GM19240 (cell line): ENCODE results near the gene SRD5A3.

ENCODE experiments used
- DNase-seq: peaks from one replicate; pipeline ENCODE4 v3.0.0; 2011; ENCODE audit warnings: low spot score; ENCODE audit not compliant: insufficient read length

Gene SRD5A3

DNA sequence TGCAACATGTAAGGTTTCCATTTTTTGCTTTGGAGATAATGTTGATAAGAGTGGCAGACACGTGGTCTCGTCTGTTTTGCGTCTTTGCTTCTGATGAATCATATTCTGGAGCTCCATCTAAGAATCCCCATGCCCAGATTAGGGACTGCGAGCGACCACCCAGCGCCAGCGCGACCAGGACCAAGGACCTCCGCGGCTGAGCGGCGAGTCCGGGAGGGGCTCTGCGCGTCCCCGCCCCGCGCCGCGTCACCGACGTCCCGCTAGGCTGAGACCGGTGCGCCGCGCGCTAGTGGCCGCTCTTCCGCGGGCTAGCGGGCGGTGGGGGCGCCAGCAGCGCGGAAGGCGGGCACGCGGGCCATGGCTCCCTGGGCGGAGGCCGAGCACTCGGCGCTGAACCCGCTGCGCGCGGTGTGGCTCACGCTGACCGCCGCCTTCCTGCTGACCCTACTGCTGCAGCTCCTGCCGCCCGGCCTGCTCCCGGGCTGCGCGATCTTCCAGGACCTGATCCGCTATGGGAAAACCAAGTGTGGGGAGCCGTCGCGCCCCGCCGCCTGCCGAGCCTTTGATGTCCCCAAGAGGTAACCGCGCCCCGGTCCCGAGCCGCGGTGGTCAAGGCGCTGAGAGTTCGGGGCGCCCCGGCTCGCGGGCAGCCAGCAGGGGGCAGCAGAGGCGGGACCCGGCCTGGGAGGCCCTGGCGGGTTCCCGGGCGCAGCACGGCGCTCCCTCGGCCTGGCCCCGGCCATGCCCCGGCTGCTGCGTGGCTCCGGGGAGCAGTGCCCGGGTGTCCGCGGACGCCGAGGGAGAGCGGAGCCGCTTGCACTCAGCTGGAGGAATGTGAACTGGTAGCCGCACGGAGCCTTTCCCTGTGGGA, at the start of gene SRD5A3:
TSS of gene SRD5A3 (plus strand) at position 263 of the 871 bp plus-strand sequence. CDS start at position 358, 95 bp downstream.
- peak; percentile 75 for DNase-seq

- no peak for DNase-seq
Observed at GRCh38 chr4:55297346-55297745, 48.7 kb upstream of the SRD5A3 start.

DNA sequence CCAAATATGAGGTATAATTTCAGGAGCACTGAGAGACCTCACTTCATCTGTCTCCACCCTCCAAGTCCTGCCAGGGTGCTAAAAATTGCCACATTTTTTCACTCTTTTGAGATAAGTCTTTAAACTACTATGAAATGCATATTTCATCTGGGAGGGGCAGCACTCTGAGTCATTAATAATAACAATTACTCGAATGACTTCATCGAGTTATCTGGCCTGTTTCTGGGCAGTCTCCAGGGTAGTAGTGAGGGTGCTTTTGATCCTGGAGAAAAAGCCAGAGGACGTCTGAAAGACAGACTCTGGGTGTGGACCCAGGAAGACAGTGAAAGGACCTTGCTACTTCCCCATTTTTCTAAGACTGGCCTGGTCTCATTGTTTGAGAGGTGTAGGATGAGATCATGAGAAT, 42.3 kb upstream of the SRD5A3 start:
- DNase-seq: no peak

DNA sequence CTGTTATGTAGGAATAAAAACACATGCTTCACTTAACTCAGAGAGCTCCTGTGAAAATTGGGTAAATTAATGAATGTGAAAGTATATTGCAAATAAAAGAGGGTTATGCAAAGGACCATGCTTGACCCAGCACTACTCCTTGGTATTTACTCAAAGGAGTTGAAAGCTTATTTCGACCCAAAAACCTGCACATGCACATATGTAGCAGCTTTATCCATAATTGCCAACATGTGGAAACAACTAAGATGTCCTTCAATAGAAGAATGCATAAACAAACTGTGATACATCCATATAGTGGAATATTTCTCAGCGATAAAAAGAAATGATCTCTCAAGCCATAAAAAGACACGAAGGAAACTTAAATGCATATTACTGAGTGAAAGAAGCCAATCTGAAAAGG, 41.7 kb upstream of the SRD5A3 start:
- DNase-seq: no peak

DNA sequence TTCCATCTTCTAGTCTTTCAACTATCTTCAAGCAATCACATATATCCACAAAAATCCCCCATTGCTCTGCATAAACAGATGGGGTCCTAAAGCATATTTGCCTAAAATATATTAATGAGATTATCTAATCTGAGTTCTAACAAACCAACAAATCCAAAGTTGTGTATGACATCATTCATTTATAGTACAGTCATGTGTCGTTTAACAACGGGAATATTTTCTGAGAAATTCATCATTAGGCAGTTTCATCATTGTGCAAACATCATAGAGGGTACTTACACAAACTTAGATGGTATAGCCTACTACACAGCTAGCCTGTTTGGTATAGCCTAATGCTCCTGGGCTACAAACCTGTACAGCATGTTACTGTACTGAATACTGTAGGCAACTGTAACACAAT, 38.0 kb upstream of the SRD5A3 start:
- no peak for DNase-seq

GRCh38 chr4:55311792-55312488, 34.1 kb upstream of the SRD5A3 start:
- DNase-seq: no peak

DNA sequence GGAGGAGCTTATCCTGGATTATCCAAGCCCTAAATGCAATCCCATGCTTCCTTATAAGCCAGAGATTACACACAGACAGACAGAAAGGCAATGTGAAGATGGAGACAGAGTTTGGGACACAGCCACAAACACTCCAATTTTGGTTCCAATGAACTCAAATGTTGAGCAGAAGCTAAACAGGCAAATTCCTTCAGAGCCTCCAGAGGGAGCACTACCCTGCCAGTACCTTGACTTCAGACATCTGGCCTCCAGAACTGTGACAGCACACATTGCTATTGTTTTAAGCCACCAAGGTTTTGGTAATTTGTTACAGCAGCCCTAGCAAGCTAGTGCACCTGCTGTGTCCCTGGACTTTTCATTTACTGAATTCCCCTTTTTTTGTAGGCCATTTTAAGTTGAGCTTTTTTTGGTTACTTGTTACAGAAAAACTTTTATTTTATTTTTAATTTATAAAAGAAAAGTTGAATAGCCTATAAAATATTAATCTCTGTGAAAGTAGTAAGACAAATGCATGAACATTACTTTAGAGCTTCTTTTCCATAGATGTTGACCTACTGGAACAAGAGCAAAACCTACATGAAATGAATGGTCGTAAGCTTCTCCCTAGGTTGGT, 33.4 kb upstream of the SRD5A3 start:
- no peak for DNase-seq

- no peak for DNase-seq
Observed at GRCh38 chr4:55314141-55314820, 31.8 kb upstream of the SRD5A3 start.

GRCh38 chr4:55318175-55319129, 27.6 kb upstream of the SRD5A3 start:
- no peak for DNase-seq

DNA sequence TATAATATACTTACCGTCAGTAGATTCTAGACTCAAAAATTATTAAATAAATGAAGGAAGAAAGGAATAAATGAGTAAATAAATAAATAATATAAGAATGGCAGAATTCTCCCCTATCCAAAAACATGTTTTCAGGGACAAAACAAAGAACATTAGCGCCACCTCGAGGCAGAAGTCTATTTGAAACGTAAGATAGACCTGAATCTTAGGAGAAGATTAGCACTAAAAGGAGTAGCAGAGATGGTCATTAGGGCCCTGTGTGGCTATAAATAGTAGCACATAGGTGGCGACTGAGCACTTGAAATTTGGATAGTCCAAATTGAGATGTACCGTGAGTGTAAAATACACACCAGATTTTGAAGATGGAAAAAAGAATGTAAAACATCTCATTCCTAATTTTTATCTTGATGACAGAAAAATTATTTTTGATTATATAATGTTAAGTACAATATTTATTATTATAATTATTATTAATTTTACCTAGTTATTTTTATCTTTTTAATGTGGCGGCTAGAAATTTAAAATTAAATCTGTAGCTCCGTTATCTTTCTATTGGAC, 24.3 kb upstream of the SRD5A3 start:
- no peak for DNase-seq

- DNase-seq: no peak
Observed at GRCh38 chr4:55323375-55323774, 22.7 kb upstream of the SRD5A3 start.

DNA sequence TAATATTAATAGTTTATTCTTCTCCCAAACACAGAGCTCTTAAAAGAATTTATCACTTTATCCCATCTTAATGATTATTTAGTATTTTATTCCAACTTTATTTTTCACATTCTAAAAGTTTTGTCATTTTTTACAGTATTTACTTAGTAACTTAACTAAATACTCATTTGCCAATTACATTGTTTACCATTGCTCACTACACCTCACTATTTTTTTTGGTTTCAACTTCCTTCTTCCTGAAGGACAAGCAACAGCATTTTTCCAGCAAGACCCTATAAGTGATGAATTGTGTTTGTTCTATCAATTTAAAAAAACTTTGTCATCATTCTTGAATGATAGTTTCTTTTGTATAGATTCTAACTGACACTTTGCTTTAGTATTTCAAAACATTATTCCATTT, 19.4 kb upstream of the SRD5A3 start:
- no peak for DNase-seq

GRCh38 chr4:55329012-55329411, 17.0 kb upstream of the SRD5A3 start:
- DNase-seq: no peak

DNA sequence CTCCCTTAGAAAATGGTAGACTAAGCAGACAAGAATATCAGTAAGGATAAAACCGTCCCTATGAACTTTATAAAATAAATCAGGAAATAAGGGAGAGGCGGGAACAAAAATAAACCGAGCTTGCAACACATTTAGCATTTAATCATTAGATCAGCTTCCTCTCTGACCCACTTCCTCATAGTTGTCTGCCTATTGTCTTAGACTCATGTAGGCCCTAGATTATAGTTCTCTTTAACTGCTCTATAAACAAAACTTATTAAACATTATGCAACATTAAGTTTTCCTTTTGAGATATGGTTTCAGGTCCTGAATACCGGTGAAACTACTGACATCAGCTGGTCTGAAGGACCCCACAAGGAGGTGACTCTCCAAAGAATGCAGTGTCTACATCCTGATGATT, 15.8 kb upstream of the SRD5A3 start:
- DNase-seq: no peak

DNA sequence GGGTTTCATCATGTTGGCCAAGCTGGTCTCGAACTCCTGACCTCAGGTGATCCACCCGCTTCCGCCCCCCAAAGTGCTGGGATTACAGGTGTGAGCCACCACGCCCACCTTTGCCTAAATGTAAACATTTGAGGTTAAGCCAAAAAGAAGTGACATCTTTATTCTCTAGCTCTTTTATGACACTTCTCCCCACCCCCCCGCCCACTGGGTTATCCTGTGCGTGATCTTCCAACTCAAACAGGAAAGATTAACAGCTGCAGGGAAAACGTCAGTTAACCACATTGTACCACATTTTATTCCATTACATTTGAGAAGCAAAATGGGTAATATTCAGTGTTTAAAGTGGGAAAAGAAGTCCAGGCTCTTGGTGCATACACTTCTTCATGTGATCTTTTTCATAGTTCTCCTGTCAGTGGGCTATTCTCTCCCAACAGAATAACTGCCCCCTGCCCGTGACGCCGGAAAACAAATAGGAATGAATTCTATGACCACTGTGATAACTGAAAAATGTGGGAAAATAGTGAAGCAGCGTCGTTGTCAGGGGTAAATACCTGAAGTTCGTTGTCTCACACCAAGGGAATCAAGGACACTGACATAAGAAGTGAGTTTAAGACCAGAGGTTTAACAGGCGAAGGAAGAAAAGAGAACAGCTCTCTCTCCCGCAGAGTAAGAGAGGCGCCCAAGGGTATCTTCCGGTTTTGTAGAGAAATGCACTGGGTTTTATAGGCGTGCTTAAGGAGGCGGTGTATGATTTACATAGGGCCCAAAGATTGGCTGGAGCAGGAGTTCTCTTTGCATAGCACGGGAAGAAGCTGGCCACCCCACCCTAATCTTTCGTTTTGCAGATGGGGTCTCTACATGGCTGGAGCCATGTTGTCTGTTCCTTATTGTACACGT, 9.7 kb upstream of the SRD5A3 start:
- DNase-seq: no peak

- no peak for DNase-seq
Observed at GRCh38 chr4:55337944-55338343, 8.1 kb upstream of the SRD5A3 start.

DNA sequence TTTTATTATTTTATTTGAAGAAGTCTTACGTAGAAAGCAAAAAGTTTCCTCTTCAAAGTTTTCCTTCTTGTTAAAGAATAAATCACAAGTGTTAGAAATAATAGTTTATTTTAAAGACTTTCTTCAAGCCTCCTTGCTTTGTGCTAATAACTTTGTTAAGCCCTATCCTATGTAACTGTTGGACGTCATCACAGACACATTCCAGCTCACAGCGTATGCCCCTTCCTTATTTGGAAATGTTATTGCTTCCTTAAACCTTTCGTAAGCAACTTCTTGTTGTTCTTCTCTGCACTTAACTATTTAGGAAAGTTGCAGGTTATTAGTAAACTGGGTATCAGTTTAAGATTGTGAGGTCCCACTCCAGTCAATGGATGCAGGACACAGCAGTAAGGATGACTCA, 7.6 kb upstream of the SRD5A3 start:
- no peak for DNase-seq

- no peak for DNase-seq
Observed at GRCh38 chr4:55340266-55340665, 5.8 kb upstream of the SRD5A3 start.

DNA sequence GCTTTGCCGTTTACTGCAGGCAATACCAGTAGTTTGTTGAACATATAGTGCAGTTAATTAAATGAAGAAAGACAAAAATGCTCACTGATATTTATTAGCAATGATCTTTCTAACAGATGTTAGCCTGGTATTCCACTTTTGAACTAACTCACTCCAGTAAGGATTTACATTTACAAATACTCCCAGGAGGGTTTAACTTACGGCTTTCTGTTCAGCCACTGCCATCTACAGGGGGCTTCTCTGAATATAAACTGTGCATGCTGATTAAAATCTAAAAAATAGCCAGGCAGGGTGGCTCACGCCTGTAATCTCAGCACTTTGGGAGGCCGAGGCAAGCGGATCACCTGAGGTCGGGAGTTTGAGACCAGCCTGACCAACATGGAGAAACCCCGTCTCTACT, 2.2 kb upstream of the SRD5A3 start:
- no peak for DNase-seq
